AG04449 (cell line): ENCODE measurements around the gene MAGI1.

Experiments
- CTCF ChIA-PET: fragments of 350-600 bp; formaldehyde crosslinking; extraction: SDS; loops from one replicate; lab custom pipeline; 2021; ENCODE audit warnings: antibody characterized with exemption; lab: Yijun Ruan, JAX
- POLR2A ChIA-PET: fragments of 400-600, 350-600 bp; formaldehyde crosslinking; extraction: SDS; loops from one replicate; lab custom pipeline; 2020; ENCODE audit warnings: antibody characterized with exemption, inconsistent platforms; lab: Yijun Ruan, JAX
- DNase-seq: peaks from one replicate; pipeline ENCODE4 v3.0.0-alpha.2; 2010; ENCODE audit warnings: low read depth, low spot score
- H3K4me3 ChIP-seq: 2 replicates; pipeline ENCODE4 v1.5.1; 2011; ENCODE audit warnings: low read depth, mild to moderate bottlenecking, control low read depth, low read length
- CTCF ChIP-seq: IDR thresholded peaks from one replicate; pipeline ENCODE4 v1.5.1; 2011; ENCODE audit warnings: mild to moderate bottlenecking, moderate library complexity, low read length, control low read depth, inconsistent platforms; ENCODE audit not compliant: insufficient read depth; ENCODE audit errors: missing control alignments

MAGI1 gene

GRCh38 chr3:65811086-65811761 lies 227.5 kb downstream of the MAGI1 start:
- no peak for DNase-seq
- TF ChIP-seq CTCF: no peak
- ChIA-PET POLR2A (no interaction called here), CTCF (interaction anchor here (1.8 kb wide), 1 partner anchor 14 kb away, joined by 6 read pairs; no protein-coding TSS in a partner anchor)
- H3K4me3 ChIP-seq: no peak overlapping the region

- no peak for DNase-seq
Measured at GRCh38 chr3:65810302-65810701, 228.4 kb downstream of the MAGI1 start.

GRCh38 chr3:65809641-65810150 lies 229.0 kb downstream of the MAGI1 start:
- no peak for TF ChIP-seq CTCF
- POLR2A ChIA-PET: no interaction called here
- DNase-seq: no peak
- H3K4me3 ChIP-seq: no peak overlapping the region
- CTCF ChIA-PET: no interaction called here

More at GRCh38 chr3:65810302-65810701, 228.4 kb downstream of the MAGI1 start:
- POLR2A ChIA-PET: no interaction called here
- H3K4me3 ChIP-seq: no peak overlapping the region
- CTCF ChIA-PET: interaction anchor here (1.8 kb wide), 1 partner anchor 15 kb away, joined by 6 read pairs; no protein-coding TSS in a partner anchor
- no peak for TF ChIP-seq CTCF

- no peak for DNase-seq
- ChIA-PET CTCF (no interaction called here), POLR2A (no interaction called here)
- H3K4me3 ChIP-seq: no peak overlapping the region
- no peak for TF ChIP-seq CTCF
Measured at GRCh38 chr3:65808824-65809223, 229.9 kb downstream of the MAGI1 start.

- TF ChIP-seq CTCF: no peak
- H3K4me3 ChIP-seq: no peak overlapping the region
- DNase-seq: no peak
- ChIA-PET POLR2A (no interaction called here), CTCF (no interaction called here)
Measured at GRCh38 chr3:65808407-65808806, 230.3 kb downstream of the MAGI1 start.

- no peak for DNase-seq
- POLR2A ChIA-PET: interaction anchor here (0.8 kb wide), 1 partner anchor 82 kb away, joined by 3 read pairs; no protein-coding TSS in a partner anchor
- CTCF ChIA-PET: interaction anchor here (1.1 kb wide), 1 partner anchor 16 kb away, joined by 3 read pairs; no protein-coding TSS in a partner anchor
Measured at GRCh38 chr3:65807225-65807624, 231.5 kb downstream of the MAGI1 start.

More at GRCh38 chr3:65807225-65807624, 231.5 kb downstream of the MAGI1 start:
- TF ChIP-seq CTCF: no peak
- H3K4me3 ChIP-seq: no peak overlapping the region
